ENCODE data around the gene ELFN2. TPM values are rescaled to one million over a fixed set of nuclear protein-coding genes. Genes with fewer than 3 reads are reported as not detected.

ELFN2 gene
- total RNA-seq, 1 donor from 2014 or later: 14.7 TPM

- no peak for DNase-seq
These were observed 42.6 kb downstream of the ELFN2 start for GRCh38 chr22:37384691-37385090.

GRCh38 chr22:37383341-37383740, 43.9 kb downstream of the ELFN2 start:
- DNase-seq: no peak

GRCh38 chr22:37381489-37381888, 45.8 kb downstream of the ELFN2 start:
- no peak for DNase-seq

GRCh38 chr22:37379722-37380121, 47.6 kb downstream of the ELFN2 start:
- DNase-seq: no peak

- DNase-seq: no peak
These were observed 48.2 kb downstream of the ELFN2 start for GRCh38 chr22:37379085-37379484.

- no peak for DNase-seq
These were observed 48.6 kb downstream of the ELFN2 start for GRCh38 chr22:37378642-37379058.

GRCh38 chr22:37377927-37378326, 49.4 kb downstream of the ELFN2 start:
- DNase-seq: no peak

GRCh38 chr22:37377138-37377537, 50.1 kb downstream of the ELFN2 start:
- DNase-seq: no peak

- no peak for DNase-seq
These were observed 50.6 kb downstream of the ELFN2 start for GRCh38 chr22:37376643-37377042.

- DNase-seq: no peak
These were observed 51.5 kb downstream of the ELFN2 start for GRCh38 chr22:37375801-37376200.

- DNase-seq: no peak
These were observed 52.7 kb downstream of the ELFN2 start for GRCh38 chr22:37374571-37374970.

GRCh38 chr22:37373451-37373850, 53.8 kb downstream of the ELFN2 start:
- no peak for DNase-seq

- DNase-seq: no peak
These were observed 55.4 kb downstream of the ELFN2 start for GRCh38 chr22:37371911-37372310.

GRCh38 chr22:37371491-37371890, 55.8 kb downstream of the ELFN2 start:
- DNase-seq: no peak

GRCh38 chr22:37370306-37370979, 56.8 kb downstream of the ELFN2 start:
- no peak for DNase-seq

- no peak for DNase-seq
These were observed 57.8 kb downstream of the ELFN2 start for GRCh38 chr22:37369483-37369882.

GRCh38 chr22:37368058-37368457, 59.2 kb downstream of the ELFN2 start:
- DNase-seq: no peak

GRCh38 chr22:37366601-37367000, 60.7 kb downstream of the ELFN2 start:
- DNase-seq: no peak

- no peak for DNase-seq
These were observed 61.3 kb downstream of the ELFN2 start for GRCh38 chr22:37365950-37366349.

- DNase-seq: no peak
These were observed 63.9 kb downstream of the ELFN2 start for GRCh38 chr22:37363261-37363992.

GRCh38 chr22:37362621-37363020, 64.7 kb downstream of the ELFN2 start:
- DNase-seq: no peak

- DNase-seq: no peak
These were observed 68.4 kb downstream of the ELFN2 start for GRCh38 chr22:37358917-37359316.

GRCh38 chr22:37358386-37358785, 68.9 kb downstream of the ELFN2 start:
- DNase-seq: no peak

GRCh38 chr22:37357446-37358075, 69.7 kb downstream of the ELFN2 start:
- DNase-seq: no peak
